ENCODE results near the gene TUBB.

The TUBB gene

GRCh38 chr6:30696432-30696831, 23.7 kb upstream of the TUBB start:
- H3K4me3 ChIP-seq (ENCODE audit: severe bottlenecking): no peak overlapping the region
- peaks cover 15% of the 10 kb centered on the region for H3K4me1 ChIP-seq (ENCODE audit: insufficient read depth, poor library complexity, severe bottlenecking)
- H3K27ac ChIP-seq (ENCODE audit: poor library complexity, severe bottlenecking): peak overlapping the region; percentile 66
- ATAC-seq (ENCODE audit: low read depth) (no peak), DNase-seq (ENCODE audit: low spot score) (no peak)
- no peak for TF ChIP-seq CTCF (IDR thresholded peaks at IDR 0.05; ENCODE audit: poor library complexity, severe bottlenecking)
- H3K9me3 ChIP-seq (ENCODE audit: severe bottlenecking): no peaks in the 10 kb centered on the region
- no peaks in the 10 kb centered on the region for H3K27me3 ChIP-seq (ENCODE audit: insufficient read depth, poor library complexity, severe bottlenecking)
- H3K36me3 ChIP-seq (ENCODE audit: low read depth): peaks cover 14% of the 10 kb centered on the region

DNA sequence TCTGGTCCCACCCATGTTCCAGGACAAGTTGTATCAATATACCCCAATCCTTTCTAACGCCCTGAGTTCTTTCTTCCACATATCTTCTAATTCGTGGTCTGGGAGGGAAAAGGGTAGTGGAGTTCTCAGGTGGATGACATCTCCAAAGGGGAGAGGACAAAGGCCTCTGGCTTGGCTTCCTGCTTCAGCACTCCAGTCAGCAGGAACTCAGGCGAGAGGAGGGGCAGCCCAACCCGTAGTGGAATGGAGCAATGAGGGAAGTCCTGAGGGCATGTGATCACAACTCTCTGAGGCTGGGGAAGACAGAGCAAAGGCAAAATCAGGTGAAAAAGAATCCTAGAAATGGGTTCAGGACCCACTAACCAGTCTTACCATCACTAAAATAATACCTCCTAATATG, 19.8 kb upstream of the TUBB start:
- Histone ChIP-seq H3K27me3 (ENCODE audit: insufficient read depth, poor library complexity, severe bottlenecking) (no peaks in the 10 kb centered on the region), H3K4me3 (ENCODE audit: severe bottlenecking) (no peak overlapping the region), H3K36me3 (ENCODE audit: low read depth) (peaks cover 34% of the 10 kb centered on the region), H3K9me3 (ENCODE audit: severe bottlenecking) (no peaks in the 10 kb centered on the region), H3K27ac (ENCODE audit: poor library complexity, severe bottlenecking) (no peak overlapping the region), H3K4me1 (ENCODE audit: insufficient read depth, poor library complexity, severe bottlenecking) (peaks cover 5% of the 10 kb centered on the region)
- peak; percentile 63 for ATAC-seq (ENCODE audit: low read depth)
- DNase-seq (ENCODE audit: low spot score): no peak
- TF ChIP-seq CTCF (IDR thresholded peaks at IDR 0.05; ENCODE audit: poor library complexity, severe bottlenecking): no peak

DNA sequence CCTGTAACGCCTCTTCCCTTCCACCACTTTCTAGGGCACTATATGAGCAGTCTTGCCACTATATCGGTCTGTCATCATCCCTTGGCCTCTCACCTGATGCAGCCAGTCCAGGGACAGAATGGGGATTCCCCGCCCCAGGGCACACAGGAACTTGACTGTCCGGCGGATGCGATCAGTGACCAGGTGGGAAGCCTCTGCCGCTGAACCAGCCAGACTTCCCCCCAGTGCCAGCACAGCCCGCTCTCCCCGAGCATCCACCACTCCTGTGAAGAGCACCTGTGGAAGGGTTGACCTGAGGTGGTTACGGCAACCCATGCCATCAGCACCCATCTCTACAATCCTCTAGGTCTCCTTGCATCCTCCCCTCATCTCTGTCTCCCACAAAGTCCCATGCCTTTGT, 17.1 kb upstream of the TUBB start:
- Histone ChIP-seq H3K4me3 (ENCODE audit: severe bottlenecking) (no peak overlapping the region), H3K27me3 (ENCODE audit: insufficient read depth, poor library complexity, severe bottlenecking) (no peaks in the 10 kb centered on the region), H3K27ac (ENCODE audit: poor library complexity, severe bottlenecking) (no peak overlapping the region), H3K4me1 (ENCODE audit: insufficient read depth, poor library complexity, severe bottlenecking) (no peaks in the 10 kb centered on the region), H3K36me3 (ENCODE audit: low read depth) (peaks cover 46% of the 10 kb centered on the region), H3K9me3 (ENCODE audit: severe bottlenecking) (no peaks in the 10 kb centered on the region)
- ATAC-seq (ENCODE audit: low read depth) (no peak), DNase-seq (ENCODE audit: low spot score) (no peak)
- TF ChIP-seq CTCF (IDR thresholded peaks at IDR 0.05; ENCODE audit: poor library complexity, severe bottlenecking): no peak

GRCh38 chr6:30703821-30704220, 16.3 kb upstream of the TUBB start:
- no peak for TF ChIP-seq CTCF (IDR thresholded peaks at IDR 0.05; ENCODE audit: poor library complexity, severe bottlenecking)
- no peak for DNase-seq (ENCODE audit: low spot score)
- no peaks in the 10 kb centered on the region for H3K27me3 ChIP-seq (ENCODE audit: insufficient read depth, poor library complexity, severe bottlenecking)
- H3K4me3 ChIP-seq (ENCODE audit: severe bottlenecking): no peak overlapping the region
- no peaks in the 10 kb centered on the region for H3K9me3 ChIP-seq (ENCODE audit: severe bottlenecking)
- no peaks in the 10 kb centered on the region for H3K4me1 ChIP-seq (ENCODE audit: insufficient read depth, poor library complexity, severe bottlenecking)
- no peak for ATAC-seq (ENCODE audit: low read depth)
- no peak overlapping the region for H3K27ac ChIP-seq (ENCODE audit: poor library complexity, severe bottlenecking)
- H3K36me3 ChIP-seq (ENCODE audit: low read depth): peaks cover 51% of the 10 kb centered on the region

DNA sequence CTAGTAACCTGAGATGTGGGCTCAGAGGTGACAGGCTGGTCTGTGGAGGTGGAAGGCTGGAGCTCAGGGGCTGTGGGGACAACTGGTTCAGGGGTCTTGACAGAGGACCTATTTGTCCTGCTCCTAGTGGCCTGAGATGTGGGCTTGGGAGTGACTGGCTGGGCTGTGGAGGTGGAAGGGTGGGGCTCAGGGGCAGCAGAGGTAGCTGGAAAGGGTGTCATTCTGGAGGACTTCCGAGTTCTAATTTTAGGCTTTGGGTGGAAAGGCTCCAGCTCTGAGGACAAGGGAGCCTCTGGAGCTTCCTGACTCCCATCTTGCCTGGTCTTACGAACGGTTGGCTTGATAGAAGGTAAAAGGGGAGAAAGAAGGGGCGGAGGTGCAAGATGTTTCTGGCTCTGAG, 14.5 kb upstream of the TUBB start:
- peaks cover 58% of the 10 kb centered on the region for H3K36me3 ChIP-seq (ENCODE audit: low read depth)

More for the DNA sequence above, 14.5 kb upstream of the TUBB start:
- H3K27ac ChIP-seq (ENCODE audit: poor library complexity, severe bottlenecking): no peak overlapping the region
- no peak for DNase-seq (ENCODE audit: low spot score)
- no peaks in the 10 kb centered on the region for H3K9me3 ChIP-seq (ENCODE audit: severe bottlenecking)
- TF ChIP-seq CTCF (IDR thresholded peaks at IDR 0.05; ENCODE audit: poor library complexity, severe bottlenecking): no peak
- no peaks in the 10 kb centered on the region for H3K27me3 ChIP-seq (ENCODE audit: insufficient read depth, poor library complexity, severe bottlenecking)
- H3K4me3 ChIP-seq (ENCODE audit: severe bottlenecking): no peak overlapping the region
- no peak for ATAC-seq (ENCODE audit: low read depth)
- no peaks in the 10 kb centered on the region for H3K4me1 ChIP-seq (ENCODE audit: insufficient read depth, poor library complexity, severe bottlenecking)

Data from RWPE2 (cell line).